COR-L47 (cell line): Measurements from ENCODE around the gene IFNE.
"Not testable (repeated sequence)": the region's sequence is repeated elsewhere in the genome, so short reads cannot be mapped to it uniquely, and the experiment has no call there.

ENCODE experiments used
- DNase-seq: peaks from one replicate; lab custom pipeline; 2025; lab: John Stamatoyannopoulos, UW

The IFNE gene

DNA sequence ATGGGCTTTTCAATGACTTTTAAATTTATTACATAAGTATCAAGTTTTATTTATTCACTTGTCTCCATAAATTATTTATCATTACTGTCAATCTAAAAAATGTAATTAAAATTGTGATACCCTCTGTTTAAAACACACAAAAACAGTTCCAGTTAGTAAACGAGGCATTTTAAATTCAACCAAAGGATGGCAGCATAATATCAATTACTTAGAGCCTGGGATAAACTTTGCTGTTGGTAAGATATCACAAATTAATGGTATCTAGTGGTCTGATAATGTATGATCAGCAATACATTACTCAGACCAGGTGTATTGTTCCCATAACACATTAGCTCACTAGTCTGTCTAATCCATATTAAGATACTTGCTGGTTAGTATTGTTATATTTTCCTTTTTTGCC is 9.6 kb upstream of the IFNE start:
- no peak for DNase-seq

DNA sequence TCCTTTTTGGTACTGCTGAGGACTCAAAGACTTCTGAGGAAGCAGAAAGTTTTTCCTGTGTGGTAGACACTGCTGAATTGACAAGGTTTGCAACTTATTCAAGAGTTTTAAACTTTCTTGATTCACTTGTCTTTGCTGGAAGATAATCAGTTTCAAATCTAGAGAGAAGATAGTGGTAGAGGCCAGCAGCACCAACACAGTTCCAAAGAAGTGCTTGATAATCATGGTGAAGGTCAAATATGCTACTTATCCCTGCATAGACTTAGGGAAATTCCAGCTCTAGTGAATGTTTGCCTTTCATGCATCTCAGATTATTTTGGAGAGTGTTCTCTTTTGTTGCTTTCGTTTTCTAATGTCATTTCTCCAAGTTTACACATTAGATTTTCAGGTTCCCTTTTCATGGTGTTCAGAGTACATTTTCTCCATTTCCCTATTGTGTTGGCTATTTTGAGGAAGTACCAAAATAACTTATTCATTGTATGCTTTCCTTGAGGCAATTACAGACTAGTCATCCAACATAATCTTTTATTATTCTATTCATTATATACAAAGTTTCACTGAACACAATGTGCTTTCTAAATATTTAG is 550 bp downstream of the IFNE start:
- no peak for DNase-seq

DNA sequence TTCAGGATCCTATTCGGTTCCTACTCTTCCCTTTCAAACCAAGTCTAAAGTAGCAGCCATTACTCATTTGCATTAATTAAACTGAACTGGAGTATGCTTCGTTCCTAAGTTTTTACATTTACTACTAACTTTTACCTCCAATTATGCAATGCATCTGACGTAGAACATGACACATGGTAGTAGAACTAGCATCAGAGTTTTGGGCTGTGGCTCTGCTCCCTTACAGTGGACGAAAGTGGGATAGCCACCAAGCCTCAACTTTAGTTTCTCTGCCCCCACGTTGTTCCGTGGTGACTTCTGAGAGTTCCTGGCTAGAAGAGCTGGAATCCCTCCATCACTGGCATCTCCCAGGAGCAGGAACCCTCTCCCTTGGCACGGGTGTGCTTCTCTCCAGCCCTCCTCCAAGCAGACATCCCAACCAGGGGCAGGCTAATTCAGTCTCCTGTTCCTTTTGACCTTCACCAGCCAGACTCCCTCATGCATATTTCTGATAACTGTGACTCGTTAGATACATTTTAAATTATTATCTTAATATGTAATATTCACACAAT is 2.9 kb downstream of the IFNE start:
- no peak for DNase-seq

DNA sequence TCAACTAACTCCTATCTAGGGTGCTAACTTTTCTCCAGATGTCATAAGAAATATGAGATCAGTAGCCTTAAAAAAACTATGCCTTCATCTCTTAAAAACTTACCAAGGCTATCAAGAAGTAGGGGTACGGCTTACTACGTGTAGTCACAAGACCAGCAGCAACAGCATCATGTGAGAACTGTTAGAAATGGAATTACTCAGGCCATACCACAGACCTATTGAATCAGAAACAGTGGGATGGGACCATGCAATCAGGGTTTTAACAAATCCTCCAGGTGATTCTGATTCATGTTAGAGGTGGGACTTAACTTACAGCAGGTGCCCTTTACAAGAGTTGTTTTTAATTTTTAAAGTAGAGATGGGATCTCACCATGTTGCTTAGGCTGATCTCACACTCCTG is 4.6 kb downstream of the IFNE start:
- DNase-seq = no peak

DNA sequence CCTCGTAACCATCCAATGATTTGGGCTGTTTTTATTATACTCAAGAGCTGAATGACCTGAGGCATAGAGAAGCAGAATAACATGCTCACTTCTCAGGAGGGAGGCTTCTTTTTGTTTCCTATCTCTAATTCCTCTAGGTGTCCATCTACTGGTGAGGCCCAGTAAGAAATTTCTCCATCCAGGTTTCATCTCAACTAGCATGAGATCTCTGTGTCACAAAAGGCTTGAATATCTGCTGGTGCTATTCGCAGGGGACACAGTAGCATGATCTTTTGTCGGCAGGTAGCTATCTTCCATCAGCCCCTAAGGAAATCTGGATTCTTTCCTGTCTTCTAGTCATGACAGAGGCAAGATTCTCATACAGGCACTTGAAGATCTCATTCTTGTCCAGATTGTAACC is 8.9 kb downstream of the IFNE start:
- no peak for DNase-seq

DNA sequence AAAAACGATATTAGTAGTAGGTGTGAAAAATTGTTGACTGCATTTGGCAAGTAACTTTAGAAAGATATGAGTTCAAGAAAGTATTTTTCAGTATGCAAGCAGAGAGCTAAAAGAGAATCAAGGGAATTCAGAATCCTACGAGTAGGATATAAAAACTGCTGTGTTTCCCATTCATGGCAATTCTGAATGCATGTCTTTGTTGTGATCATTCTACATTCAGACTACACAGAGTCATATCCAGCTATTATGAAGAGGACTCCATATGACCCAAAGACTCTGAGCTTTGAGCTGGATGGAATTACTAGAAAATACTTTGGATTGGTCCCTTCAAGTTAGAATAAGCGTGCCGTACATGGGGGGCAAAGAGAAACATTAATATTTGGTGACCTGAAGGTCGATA is 12.0 kb downstream of the IFNE start:
- no peak for DNase-seq

DNA sequence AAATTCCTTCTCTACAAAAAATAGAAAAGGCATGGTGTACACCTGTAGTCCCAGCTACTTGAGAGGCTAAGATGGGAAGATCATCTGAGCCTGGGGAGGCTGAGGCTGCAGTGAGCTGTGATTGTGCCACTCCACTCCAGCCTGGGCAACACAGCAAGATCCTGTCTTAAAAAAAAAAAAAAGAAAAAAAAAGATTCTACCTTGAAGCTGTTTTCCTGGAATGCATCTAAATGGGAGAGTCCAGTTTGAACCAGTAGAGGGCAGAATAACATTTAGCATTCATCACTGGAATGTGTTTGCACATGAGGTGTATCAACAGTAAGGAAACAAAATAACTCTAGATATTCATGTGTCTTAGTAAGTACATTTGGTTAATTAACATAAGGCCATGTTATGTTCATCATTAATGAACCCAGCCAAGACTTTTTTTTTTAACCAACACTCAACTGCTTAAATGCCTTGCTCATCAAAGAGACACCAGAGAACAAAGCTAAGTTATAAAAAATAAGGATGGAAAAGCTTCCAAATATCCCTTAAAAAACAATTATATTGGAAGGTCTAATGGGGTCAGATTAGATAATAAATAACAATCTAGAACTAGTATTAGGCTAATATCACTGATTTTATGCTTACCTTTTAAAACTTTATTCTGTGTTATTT is 16.1 kb downstream of the IFNE start:
- DNase-seq = peak; percentile 6

DNA sequence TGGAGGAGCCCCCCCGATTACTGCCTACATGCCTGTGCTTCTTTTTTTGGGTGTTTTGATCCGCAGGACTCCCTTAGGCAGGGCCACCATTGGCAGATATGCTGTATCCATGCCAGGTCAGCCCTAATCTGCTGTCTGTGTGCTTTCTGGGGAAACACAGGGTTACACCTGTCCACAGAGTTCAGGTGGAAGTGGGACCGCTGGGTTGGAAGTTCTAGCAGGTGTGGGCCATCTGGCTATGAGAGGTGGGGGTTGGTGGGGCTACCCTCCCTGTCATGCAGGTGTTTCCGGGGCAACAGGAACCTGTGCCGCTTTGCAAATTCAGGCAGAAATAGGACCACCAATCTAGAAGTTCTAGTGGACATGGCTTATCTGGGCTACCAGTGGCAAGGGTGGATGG is 17.0 kb downstream of the IFNE start:
- no peak for DNase-seq

DNA sequence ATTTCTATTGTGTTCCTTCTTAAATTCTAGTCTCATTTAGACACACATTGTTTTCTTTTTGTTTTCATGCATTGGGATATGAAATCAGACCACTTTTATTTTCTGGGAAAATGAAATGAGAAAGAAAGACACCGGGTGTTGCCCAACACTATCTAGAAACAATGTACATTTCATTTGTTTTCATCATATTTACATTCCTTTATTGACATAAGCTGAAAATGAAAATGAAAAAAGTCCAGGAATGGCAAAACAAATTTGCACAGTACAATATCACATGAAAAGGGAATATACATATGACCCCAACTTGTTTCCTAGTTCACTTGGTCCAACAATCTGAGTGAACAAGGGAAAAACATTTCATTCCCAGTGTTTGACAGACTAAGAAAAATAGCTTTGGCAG is 20.7 kb downstream of the IFNE start:
- no peak for DNase-seq

DNA sequence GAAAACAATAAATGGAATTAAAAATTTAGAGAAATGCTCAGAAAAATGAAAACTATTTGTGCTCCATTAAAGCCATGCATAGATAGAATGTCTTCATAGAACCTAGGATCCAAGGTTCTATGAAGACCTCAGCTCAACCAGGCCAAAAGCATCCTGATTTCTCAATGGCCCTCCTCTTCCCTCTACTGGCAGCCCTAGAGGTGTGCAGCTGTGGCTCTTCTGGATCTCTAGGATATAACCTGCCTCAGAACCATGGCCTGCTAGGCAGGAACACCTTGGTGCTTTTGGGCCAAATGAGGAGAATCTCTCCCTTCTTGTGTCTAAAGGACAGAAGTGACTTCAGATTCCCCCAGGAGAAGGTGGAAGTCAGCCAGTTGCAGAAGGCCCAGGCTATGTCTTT is 26.8 kb downstream of the IFNE start:
- DNase-seq = peak; percentile 5

DNA sequence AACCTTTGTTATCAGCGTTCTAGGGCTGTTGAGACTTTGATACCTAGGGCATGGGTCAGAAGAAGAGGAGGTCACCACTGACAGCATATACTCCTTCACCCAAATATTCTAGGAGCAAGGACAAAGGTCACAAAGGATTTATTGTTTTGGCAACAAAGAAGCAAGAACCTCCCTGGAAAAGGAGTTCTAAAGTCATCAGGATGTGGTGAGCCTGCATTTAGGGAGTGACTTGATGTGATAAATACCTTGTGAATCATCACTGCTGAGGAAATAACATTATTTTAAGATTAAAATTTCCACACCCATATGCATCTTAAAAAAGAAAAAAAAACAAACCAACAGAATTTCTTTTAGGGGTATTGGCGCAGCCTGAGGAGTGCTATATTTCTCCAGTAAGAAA is 28.0 kb downstream of the IFNE start:
- no peak for DNase-seq

DNA sequence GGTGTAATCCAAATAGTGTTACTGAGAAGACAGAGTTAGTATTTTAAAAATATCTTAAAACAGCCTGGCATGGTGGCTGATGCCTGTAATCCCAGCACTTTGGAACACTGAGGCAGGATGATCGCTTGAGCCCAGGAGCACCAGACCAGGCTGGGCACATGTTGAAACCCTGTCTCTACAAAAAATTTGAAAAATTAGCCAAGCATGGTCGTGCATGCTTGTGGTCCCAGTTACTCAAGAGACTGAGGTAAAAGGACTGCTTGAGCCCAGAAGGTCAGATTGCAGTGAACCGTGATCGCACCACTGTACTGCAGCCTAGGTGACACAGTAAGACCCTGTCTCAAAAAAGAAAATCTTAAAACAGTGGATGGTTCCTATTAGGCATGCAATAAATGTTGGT is 29.4 kb downstream of the IFNE start:
- DNase-seq = no peak

DNA sequence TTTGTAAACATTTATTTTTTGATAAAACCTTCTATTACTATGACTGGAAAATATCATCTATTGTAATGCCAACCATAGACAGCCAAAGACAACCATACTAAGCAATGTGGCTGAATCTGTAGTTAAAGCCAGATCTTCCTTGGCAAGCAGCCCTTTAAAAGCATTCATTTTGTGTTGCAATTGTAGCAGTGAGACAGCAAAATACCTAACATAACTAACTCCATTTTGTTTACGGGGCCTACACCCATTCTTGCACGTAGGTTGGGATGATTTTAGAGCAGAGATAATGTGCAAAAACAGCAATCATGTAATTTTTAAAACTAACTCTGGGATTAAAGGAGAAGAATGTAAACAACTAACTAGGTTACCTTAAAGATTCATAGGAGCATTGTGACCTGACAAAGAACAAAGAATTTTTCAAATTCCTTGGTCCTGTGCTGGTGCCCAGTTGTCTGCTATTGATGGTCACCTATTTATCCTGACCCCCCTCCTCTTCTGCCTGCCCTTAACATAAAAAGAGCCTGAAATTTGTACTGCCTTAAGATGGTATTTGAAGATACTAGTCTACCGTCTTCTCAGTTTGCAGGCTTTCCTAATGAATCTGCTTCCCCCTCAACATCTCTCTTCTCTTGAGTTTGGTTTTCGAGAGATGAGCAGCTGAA is 31.2 kb downstream of the IFNE start:
- DNase-seq = no peak

DNA sequence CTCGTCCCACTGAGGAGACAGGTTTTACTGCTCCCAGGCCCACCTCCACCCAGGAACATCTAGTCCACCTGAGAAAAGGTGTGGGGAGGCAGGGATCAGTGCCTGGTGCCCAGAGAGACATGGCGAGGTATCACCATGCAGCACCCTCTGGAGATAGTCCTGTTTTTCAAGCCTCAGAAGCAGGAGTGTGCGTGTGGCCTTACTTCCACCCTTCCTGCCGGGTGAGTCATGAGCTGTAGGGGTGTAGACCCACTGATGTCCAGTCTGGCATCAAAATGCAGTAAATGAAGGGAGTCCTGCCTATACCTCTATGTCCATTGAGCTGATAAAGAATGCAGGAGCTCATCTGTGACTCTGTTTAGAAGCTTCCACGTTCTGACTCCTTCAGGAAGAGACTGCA is 32.8 kb downstream of the IFNE start:
- DNase-seq = not testable (repeated sequence)

DNA sequence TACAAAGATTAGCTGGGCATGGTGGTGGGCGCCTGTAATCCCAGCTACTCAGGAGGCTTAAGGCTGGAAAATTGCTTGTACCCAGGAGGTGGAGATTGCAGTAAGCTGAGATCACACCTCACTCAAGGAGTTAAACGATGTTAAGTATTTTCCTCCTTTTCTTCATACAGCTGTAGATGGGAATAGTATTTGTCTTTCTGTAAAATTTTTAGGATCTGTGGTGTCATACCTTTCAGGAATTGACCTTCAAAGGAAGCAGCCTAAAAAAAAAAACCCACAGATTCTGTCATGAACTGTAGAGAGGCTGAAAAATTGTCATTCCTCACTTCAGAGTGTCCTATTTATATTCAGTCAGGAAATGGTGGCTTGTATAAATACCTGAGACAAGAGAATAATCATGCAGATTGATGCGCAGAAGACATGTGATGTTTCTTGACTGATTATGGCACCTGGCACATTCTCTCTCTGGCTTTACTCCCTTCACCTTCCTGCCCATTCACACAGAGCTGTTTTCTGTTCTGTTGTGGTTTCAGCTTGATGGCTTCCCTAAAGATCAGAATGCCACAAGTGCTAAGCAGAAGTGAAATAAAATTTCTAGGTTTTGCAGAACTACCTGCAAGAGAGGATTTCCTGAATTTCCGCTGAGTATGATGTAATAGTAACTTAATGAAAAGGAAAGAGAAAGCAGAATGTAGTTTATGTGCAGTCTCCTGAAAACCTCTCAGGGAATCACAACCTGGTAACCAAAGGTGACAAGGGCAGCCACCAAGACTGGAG is 38.1 kb downstream of the IFNE start:
- DNase-seq = no peak

DNA sequence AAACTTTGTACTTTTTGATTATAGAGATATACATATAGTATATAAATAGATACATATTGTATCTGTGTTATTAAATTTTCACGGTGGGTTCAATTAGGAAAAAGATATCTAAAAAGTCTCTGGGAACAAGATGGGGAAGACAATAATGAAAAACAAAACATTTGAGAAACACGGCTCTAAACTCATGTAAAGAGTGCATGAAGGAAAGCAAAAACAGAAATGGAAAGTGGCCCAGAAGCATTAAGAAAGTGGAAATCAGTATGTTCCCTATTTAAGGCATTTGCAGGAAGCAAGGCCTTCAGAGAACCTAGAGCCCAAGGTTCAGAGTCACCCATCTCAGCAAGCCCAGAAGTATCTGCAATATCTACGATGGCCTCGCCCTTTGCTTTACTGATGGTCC is 42.0 kb downstream of the IFNE start, which contains the start of gene IFNA1:
Gene IFNA1 (plus strand): TSS at position 301 of the 400 bp plus-strand sequence. CDS start 69 bp downstream, at position 370.
- no peak for DNase-seq

DNA sequence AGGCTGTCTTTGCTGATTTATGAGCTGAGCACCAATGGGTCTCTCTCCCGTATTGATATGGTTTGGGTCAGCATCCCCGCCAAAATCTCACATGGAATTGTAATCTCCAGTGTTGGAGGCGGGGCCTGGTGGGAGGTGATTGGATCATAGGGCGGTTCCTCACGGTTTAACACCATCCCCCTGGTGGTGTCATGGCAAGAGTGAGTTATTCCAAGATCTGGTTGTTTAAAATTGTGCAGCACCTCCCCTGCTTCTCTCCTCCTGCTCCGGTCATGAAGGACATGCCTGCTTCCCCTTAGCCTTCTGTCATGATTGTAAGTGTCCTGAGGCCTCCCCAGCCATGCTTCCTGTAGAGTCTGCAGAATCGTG is 47.1 kb downstream of the IFNE start:
- not testable (repeated sequence) for DNase-seq

DNA sequence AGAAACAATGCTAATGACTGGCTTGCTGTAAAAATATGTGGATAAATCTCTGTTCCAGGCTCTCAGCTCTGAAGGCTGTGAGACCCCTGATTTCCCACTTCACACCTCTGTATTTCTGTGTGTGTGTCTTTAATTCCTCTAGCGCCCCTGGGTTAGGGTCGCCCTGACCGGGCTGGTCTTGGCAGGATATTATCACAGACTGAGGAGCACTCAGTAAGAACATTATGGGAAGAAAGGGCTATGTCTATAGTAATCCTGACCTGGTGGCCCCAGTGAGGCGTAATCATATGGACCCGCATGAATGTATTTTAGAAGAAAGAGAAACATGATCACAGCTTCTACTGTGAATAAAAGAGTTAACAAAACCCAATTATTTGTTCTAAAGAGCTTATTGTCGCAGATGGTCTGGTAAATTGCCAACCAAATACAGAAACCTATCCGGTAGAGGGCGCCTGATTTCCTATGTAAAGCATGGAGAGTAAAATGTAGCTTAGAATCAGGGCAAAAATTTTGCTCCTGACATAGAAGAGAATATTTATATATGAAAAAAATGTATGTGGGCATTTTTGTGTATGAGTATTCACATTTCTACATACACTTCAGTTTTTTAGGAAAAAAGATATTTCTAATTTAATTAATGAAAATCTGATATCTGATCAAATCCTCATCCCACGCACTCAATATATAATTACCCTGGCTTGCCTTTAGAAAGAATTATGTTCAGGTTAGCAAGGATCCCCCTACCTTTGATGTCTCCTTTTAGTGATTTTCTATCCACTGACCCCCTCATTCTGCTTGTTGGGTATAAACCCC is 47.7 kb downstream of the IFNE start:
- peak; percentile 67 for DNase-seq

DNA sequence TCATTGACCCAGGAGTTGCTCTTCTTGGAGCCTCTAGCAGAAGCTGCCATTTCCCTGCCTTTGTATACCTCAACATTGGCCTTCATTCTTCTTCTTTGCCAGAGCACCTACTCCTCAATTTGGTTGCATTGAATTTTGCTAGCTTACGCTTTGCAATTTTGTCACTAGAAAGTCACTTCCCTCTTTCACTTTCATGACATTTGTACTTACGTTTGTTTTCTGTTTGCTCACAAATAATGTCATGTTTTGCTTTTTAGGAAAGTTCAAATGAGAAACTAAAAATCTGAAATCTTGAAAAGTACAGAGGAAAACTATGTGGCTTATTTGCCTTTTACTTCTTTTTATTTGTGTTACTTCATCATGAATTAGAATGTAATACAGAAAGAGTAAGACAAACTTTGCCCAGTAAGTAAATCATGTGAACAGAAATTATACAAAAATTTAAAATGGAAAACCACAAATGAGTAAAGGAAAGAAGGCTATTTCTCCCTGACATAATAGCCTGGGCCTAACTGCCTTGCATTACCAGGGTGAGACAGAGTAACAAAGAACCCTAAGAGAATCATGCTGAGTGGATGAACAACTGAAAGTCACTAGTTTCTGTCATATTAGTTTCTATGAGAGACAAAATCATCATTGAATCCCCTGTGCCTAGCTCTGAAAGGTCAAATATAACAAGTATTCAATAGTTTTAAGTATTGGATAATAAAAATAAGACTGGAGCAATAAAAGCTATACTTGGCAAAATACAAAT is 49.3 kb downstream of the IFNE start:
- DNase-seq = no peak
